Measurements from ENCODE around the gene KRT85.

KRT85 gene

DNA sequence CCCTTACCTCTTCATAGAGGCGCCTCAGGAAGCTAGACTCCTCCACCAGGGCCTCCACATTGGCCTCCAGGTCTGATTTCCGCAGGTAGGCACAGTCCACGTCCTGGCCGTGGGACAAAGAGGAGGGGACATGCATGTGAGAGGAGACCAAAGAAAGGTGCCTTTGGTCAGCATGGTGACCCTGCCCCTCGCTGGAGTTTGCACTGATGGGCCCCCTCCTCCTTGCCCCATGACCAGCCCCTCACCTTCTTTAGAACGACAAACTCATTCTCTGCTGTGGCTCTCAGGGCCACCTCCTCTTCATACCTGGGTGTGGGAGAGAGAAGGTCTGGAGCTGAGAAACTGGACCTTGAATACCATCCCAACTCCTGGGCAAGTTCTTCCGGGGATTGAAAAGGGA lies 3.2 kb downstream of the KRT85 start:
- no peak for FAIRE-seq

DNA sequence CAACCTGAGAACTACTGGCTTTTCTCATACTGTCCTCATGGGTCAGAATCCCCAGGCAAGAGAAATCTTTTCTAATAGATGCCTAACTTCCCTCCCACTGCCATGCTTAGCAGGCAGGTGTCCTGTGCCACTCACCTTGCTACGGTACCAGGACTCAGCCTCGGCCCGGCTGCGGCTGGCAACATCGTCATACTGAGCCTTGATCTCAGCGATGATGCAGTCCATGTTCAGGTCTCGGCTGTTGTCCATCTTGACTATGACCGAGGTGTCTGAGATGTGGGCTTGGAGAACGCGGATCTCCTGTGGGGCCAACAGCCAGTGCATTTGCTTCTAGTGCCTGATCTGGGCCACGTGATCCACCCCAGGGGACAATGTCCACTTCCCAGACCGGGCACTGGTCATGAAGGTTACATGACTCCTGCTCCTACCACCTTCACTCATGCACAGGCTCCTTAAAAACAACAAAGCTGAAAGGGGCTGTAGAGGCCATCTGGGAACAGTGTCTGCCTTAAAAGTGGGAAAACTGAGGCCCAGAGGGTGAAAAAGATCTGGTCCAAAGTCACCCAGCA lies 4.1 kb downstream of the KRT85 start:
- FAIRE-seq, result no peak

DNA sequence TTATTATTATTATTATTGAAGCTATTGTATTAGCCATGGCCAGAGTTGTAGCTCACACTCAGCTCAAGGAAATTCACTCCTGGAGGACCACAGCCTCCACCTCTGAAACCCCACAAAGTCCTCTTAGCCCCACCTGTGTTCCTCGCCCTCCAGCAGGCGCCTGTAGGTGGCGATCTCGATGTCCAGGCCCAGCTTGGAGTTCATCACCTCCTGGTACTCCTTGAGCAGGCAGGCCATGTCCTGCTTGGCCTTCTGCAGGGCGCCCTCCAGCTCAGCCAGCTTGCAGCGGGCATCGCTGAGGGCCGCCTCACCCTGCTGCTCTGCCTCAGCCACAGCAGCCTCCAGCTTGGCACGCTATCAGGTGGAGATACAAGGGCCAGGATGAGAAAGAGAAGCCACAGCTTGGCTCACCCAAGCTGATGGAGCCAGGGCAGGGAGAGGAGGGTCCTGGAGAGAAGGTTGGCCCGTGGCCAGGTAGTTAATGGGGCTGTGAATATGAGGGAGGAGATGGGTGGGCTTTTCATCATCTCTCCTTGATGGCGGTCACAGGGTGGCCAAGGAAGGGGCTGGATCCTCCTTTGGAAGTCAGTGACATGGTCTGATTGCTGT lies 5.1 kb downstream of the KRT85 start:
- FAIRE-seq, result no peak

DNA sequence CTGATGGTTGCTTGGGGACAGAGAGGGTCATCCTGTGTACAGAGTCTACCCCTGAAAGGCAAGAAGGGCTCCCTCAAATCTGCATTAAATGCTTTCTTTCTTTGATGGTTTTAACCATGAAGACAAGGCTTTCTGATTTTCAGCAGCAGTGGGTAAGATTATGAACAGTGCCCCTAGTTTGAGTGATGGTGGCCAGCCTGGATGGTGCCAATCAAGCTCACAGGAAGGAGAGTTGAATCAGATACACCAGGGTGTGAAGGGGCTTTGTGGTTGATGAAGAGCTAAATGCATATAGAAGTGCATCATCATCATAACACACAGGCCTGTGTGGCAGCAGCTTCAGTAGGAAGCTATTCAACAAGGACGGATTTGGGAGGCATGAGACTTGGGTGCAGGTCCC lies 5.7 kb downstream of the KRT85 start:
- FAIRE-seq, result no peak

DNA sequence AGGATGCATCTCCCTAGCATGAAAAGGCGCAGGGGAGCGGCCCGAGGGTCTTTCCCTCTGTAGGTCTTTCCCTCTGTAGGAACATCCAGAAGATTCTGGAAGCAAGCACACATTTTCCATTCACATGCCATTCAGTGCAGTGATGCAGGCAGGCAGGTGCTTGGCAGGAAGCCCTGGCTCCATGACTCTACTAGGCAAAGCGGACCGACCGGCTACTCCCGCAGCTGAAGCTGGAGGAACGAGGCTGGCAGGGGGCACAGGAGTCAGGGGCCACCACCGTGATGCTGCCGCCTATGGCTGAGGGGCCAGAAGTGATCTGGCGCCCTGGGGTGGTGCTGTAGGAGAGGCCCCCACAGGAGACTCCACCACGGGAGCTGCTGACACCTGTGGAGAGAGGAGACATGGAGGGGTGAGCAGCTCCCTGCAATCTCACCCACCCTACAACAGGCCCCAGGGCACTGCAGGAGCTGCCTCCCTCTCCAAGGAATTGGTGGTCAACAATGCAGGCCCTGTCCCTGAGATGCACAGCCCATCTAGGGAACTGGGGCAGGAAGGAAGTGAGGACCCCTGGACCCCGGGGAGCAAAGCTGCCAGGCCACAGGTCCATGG lies 6.5 kb downstream of the KRT85 start:
- FAIRE-seq, result no peak

DNA sequence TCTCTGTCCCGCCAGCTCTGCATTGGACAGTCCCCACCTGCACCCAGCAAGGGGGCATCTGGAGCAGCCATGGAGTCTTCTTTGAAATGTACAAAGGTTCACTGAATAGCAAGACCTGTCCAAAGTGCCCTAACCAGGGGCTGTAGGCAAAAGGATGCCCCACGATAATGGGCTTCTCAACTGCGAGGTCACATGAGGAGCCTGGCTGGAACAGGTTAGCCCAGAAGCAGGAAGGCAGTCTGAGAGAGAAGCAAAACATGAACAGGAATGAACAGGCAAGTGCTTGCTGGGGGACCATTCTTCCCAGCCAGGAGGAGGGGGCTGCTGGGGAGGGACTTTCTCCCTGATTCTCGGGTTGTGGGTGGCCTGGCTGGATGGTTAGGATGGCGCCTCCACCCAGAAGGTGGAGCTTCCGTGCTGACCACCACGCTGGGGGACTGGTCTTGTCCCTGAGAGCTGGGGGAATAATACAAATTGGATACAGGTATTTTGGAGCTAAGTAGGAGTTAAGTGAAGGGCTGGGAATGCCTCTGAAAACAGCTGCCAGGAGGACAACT lies 7.1 kb downstream of the KRT85 start:
- no peak for FAIRE-seq

DNA sequence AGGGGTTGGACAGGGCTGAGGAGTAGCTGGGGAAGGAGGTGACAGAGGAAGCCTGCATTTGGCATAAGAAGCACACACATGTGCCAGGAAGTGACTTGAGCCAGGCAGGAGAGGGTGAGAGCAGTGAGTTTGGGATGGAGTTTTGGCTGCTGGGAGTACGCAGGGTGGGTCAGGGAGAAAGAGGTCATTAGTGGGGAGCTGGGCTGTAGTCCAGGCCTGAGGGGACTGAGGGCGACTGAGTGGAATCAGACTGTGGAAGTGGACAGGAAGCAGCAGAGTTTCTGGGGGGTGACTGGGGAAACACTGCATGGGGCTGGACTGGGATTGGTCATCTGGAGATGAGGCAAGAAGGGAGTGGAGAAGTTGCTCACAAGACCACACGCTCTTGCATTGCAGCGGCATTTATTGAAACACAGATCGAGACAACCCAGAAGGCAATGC lies 7.6 kb downstream of the KRT85 start:
- FAIRE-seq, result no peak

DNA sequence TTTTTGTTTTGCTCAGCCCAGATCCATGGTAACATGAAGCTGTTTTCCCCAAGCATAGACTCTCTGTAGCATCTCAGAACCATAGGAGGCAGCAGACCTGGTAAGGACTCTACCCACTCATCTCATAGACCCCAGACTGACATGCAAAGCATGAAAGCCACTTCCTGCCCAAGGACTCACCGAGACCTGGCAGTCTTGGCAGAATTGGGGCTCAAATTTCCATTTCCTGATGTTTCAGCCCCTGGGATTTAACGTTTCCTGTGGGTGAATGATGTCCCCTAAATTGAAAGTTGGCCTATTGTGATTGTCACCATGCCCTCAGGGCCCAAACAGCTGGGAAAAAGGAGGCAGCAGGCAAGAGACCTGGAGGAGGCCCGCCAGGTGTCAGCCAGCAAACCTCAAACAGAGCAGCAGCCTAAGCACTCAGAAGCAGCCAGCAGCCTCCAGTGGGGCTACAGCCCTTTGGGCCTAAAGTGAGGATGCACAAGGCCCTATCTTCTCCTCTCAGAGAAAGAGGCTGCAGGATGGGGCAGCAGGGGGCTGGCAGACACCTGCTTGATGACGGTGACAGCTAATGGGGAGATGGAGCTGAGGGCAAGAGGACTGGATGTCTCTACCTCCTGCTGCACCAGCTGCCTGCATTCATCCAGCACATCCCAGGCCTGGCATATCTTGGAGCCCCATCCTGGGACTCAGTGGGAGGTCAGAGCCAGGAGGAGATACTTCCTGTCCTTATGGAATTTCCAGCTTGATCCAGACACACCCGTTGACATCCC lies 8.5 kb downstream of the KRT85 start:
- no peak for FAIRE-seq

DNA sequence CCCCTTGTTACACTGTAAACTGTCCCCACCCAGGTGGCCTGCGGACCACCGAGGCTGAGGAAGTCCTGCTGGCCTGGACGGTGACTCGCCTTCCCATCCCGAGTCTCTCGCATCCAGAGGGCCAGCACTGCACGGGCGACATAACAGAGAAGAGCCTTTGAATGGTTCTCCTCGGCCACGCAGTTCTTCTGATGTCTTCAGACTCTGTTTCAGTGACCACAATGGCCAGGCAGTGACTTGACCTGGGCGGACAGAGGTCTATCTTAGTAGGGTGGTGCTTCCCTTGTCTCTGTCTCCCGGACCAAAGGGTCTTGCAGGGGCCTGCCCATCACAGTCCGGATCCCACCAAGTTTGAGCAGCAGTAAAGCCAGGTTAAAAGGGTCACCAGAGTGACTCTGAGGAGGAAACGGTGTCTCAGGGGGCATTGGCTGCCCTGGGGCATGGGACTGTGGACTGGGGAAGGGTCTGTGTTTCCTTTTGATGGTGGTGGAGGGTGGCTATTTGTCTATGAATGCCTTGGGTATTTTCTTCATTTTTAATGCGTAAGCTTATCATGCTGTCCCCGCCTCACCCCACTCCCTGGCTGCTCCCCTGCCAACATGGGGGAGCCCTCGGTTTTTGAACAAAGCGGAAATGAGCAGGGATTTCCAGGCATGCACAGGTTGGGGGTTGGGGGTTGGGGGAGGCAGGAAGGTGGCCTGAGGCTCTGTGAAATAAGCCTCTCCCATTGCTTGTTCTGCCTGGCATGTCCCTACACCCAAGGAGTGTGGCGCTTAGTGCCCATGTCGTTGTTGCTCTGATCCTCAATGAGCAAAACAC lies 10.3 kb downstream of the KRT85 start:
- no peak for FAIRE-seq

DNA sequence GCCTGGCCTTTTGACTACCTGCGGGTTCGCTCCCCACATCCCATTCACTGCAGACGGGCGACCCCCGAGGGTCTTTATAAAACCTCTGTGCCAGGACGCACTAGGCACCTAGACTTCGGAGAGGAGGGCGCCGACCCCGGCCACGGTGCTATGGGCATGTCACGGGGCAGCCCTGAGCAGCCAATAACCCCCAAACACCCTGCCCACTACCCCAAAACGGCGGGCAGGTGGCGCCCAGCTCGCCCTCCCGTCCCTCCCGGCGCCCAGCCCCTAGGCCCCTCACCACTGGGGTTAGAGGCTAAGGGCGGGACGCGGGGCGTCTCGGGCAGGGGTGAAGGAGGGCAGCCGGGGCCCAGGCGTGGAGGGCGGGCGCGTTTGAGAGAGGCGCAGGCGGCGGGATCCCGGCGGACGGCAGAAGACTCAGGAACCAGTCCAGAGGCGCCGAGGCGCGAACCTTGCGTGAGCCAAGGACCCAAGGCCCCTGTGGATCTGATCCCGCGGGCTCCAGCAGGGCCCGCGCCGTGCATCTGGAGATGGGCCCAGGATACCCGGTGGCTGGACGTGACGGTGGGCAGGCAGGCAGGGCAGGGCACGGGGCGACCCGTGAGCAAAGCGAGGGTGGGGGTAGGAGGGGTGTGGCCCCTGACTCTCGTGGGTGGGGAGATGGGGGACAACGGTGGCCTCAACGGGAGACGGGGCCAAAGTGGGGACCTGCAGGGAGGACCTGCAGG lies 11.1 kb downstream of the KRT85 start:
- FAIRE-seq, result no peak

DNA sequence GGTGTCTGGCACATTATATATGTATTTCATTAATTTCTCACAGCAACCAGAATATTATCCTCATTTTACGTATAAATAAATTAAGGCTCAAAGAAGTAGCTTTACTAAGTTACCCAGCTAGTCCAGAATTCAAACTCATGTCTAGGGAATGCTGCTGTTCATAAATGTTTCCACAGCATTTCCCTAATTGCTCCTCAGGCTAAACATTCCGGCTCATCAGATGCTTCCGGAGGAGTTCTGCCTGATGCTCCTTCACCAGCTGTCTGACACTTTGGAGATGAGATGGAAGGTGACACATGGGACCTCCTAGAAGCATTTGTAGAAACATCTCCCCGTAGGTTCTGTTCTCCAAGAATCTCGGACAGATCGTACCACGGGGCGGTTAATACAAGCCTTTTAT lies 12.1 kb downstream of the KRT85 start:
- no peak for FAIRE-seq

DNA sequence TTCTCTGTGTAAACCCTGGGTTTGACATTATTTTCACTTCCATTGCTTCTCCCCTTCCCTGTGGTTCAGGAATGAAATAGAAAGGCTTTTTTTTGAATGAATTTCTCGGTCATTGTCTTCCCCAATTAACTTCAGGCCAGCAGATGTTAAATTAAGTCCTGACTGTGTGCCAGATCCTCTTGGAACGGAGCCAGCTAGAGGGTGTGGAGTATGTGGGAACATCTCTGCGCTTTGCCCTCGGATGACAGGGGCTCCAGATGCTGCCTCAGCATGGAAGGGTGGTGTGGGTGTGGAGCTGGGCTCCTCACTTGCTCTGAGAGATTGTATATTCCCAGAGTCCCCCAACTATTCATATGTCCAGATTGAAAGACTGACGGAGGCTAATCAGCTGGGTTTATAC lies 13.1 kb downstream of the KRT85 start:
- FAIRE-seq, result no peak

DNA sequence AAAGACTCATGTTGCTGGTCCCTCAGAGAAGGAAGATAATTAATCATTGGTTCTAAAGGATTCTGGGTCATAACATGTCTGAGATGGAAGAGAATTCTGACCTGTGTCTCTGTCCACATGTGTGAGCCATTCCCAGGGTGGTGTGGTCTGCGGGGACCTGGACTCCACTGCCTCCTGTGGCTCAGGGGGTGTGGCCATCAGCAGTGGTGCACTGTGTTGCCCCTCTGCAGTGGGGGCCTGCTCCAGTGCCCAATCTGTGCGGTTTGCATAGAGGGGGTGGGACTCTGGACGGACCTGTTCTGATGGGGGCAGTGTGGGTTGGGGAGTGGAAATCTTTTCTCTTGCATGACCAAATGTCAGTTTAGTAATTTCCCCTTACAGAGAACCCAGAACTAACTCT lies 13.5 kb downstream of the KRT85 start:
- FAIRE-seq, result no peak

DNA sequence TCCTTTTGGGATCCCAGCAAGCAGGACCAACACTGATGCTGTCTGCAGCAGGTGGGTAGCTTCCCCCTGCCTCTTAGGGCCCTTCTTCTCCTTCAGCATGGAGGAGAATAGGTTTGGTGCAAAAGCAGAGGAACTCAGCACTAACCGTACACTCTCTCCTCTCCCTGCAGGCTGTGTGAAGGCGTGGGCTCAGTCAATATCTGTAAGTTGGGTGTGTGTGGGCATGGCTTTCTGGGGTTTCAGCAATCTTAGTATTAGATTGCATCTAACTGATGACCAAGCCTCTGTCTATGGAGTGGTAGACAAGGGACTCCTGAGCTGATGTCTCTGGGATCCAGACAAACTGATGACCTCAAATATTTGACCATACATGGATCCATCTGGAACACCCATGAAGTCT lies 14.3 kb downstream of the KRT85 start:
- no peak for FAIRE-seq

DNA sequence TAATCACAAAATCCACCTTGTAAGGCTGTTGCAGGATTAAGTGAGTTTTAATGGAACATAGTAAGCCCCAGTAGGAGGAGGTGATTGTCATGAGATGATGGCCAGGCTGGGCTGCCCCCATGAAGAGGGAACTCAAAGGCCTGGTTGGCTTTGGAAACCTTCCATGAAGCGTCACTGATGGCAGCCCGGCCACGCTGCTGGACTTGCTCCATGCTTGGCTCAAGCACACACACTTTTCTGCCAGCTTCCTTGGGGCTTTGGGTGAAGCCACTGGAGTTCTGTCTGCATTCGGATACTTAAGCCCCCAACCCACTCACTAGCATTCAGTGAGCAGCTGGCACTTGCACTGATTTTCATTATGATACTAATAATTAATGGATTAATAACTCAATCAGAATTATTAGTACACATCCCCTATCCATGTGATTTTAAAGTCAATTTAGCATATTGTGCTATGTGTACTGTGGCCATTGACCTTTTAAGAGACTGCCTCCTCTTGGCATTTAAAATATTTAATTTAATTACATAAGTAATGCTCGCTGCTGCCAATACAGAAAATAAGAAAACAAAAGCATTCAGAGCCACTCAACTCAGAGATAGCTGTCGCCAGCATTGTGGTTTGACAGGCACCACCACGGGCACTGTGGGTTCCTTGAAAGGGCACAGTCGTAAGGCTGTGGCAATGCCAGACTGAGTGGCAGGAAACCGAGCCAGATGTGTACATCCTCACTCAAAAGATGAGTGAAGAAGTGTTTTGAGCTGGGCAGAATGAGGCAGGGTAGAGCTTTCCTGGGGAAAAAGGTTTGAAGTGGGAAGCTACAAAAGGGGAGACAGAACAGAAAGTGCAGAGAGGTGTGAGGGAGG lies 15.9 kb downstream of the KRT85 start:
- FAIRE-seq, result no peak

DNA sequence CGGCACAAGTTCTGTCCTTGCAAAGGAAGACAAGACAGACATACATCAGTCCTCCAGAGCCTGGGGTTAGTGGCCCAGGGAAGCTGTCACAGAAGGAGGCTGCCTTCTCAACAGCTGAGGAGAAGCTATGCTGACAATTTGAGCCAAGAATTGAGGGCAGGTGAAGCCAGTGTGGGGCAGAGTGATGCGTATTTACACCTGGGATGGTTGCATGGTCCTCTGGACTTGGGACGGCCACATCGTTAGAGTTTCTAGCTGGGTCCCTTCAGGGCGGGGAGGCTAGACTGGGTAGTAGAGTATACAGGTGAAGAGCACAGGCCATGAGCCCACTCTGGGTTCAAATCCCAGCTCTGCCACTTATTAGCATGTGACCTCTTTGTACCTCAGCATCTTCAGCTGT lies 16.5 kb downstream of the KRT85 start:
- FAIRE-seq, result no peak

DNA sequence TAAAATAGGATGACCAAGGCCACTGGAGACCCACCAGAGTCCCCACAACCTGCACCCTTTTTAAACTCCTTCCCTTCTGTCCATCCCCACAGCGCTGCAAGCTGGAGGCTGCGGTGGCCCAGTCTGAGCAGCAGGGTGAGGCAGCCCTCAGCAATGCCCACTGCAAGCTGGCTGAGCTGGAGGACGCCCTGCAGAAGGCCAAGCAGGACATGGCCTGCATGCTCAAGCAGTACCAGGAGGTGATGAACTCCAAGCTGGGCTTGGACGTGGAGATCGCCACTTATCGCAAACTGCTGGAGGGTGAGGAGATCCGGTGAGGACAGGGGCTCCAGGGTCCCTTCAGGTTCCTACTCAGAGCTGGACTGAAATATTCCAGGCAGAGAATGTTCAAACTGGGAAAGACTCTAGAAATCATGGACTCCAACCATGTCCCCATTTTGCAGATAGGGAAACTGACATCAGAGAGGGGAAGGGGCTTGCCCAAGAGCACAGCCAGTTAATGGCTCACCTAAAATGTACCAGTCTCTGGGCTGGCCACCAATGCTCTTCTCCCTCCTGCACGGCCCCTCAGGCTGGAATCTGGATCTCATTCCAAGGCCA lies 17.2 kb downstream of the KRT85 start:
- no peak for FAIRE-seq

DNA sequence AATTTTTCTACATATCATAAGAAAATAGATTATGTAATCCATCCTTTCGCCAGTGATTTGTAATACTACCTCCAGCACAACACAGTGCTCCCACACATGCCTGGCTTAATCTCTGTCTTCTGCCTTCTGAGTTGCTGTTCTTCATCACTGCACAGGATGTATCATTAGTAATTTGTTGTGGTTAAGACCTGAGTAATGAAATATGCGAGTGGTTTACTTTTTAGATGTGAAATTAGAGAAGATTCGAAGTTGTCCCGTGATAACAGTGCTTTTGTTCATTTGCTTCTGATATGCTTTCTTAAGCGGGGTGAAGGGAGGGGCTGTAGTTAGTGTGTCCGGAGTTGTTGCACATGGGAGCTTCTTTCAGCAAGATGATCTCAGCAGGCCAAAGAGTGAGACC lies 18.1 kb downstream of the KRT85 start:
- FAIRE-seq, result no peak

DNA sequence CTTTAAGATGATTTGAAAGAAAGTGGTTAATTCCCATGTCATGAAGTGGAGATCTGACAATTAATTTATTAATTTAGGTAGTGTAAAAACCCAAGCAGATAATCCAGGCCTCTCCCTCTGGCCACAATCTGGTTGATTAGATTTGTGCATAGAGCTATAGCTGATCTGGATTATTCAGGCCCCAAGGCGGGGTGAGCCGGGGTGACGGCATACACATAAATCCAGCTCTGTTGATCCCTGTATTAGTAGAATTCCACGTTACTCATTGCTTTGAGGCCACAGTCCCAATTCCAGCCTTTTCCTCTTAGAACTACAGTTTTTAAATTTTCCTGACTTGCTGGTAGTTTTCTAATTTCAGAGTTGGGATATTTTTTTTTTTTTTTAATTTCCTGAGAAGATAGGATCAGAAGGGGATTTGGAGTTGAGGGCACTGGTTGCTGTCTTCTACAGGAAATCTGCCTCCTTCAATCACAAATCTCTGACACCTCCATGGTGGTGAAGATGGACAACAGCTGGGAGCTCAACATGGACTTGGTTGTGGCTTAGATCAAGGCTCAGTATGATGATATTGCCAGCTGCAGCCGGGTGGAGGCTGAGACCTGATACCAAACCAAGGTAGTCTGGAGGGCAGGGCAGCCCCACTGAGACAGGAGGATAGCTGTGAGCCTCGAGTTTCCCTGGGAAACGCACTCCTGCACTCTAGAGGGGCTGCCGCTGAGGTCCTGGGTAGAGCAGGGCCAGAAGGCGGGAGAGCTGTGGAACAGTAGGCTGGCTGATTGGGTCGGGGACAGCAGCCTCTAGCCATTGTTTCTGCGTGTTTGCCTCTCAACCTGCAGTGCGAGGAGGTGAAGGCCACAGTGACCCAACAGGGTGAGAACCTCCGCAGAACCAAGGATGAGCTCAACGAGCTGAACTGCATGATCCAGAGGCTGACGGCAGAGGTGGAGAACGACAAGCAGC lies 19.4 kb downstream of the KRT85 start:
- FAIRE-seq, result no peak
